Stimulated activated CD8-positive, alpha-beta memory T cell treated with anti-CD3 and anti-CD28 coated beads, Interleukin-12 subunit alpha, Interleukin-12 subunit beta, amount 100 ng/mL, for 24 hours (primary cell): ENCODE measurements around the gene NFIX.

Experiments used
- DNase-seq: peaks from one replicate; pipeline ENCODE4 v3.0.0-alpha.2; 2020; ENCODE audit errors: extremely low read depth

The NFIX gene

GRCh38 chr19:13036366-13036976 is 41.2 kb downstream of the NFIX start:
- no peak for DNase-seq

- DNase-seq, result no peak
These were observed 41.9 kb downstream of the NFIX start for GRCh38 chr19:13037161-13037560.

- no peak for DNase-seq
These were observed 42.5 kb downstream of the NFIX start for GRCh38 chr19:13037731-13038130.

- DNase-seq, result no peak
These were observed 43.3 kb downstream of the NFIX start for GRCh38 chr19:13038306-13039210.

GRCh38 chr19:13039211-13039789 is 44.0 kb downstream of the NFIX start:
- DNase-seq, result no peak

GRCh38 chr19:13040232-13040947 is 45.1 kb downstream of the NFIX start:
- DNase-seq, result no peak

- no peak for DNase-seq
These were observed 45.6 kb downstream of the NFIX start for GRCh38 chr19:13040948-13041292.

- no peak for DNase-seq
These were observed 47.3 kb downstream of the NFIX start for GRCh38 chr19:13042443-13043130.

GRCh38 chr19:13043285-13043684 is 48.0 kb downstream of the NFIX start:
- no peak for DNase-seq

- no peak for DNase-seq
These were observed 49.1 kb downstream of the NFIX start for GRCh38 chr19:13044231-13044836.

GRCh38 chr19:13045812-13046211 is 50.5 kb downstream of the NFIX start:
- no peak for DNase-seq

- no peak for DNase-seq
These were observed 52.1 kb downstream of the NFIX start for GRCh38 chr19:13047374-13047773.

- DNase-seq, result no peak
These were observed 55.0 kb downstream of the NFIX start for GRCh38 chr19:13050274-13050673.

GRCh38 chr19:13051557-13052165 is 56.4 kb downstream of the NFIX start:
- DNase-seq, result no peak

GRCh38 chr19:13052447-13053175 is 57.3 kb downstream of the NFIX start:
- no peak for DNase-seq

- no peak for DNase-seq
These were observed 58.0 kb downstream of the NFIX start for GRCh38 chr19:13053238-13053637.

GRCh38 chr19:13053761-13054625 is 58.7 kb downstream of the NFIX start:
- no peak for DNase-seq

GRCh38 chr19:13054626-13055212 is 59.4 kb downstream of the NFIX start:
- DNase-seq, result no peak
